ENCODE data around the gene UBE2J1. TPM values are rescaled to one million over a fixed set of nuclear protein-coding genes. Genes with fewer than 3 reads are reported as not detected.
"Not testable (repeated sequence)": the region's sequence is repeated elsewhere in the genome, so short reads cannot be mapped to it uniquely, and the experiment has no call there.

The UBE2J1 gene
- total RNA-seq, 6 experiments from 2014 or later, result 35.9 to 45.2 (median 41.9) TPM

DNA sequence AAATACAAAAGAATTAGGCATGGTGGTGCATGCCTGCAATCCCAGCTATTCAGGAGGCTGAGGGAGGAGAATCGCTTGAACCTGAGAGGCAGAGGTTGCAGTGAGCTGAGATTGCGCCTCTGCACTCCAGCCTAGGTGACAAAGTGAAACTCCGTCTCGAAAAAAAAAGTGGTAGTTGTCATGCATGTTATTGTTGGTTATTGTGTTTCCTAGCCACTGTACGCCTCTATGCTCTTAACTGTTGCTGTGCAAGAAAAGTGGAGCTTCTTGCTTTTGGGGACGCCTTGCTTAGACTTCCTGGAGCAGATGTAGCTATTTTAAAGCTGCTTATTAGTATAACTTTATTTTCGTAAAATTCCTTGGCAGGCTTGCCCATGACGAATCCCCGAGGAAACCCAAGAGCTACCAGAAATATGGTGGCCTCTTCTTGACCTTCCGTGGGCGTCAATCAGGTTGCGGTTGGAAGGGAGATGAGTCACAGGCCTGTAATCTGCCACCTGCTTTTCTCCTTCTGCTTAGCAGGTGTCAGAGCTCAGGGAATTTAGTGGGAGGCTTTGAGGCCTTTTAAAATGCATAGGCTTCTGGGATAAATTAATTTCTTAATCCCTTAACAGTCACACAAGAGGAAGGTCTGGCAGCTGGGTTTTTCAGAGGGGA lies 54.7 kb downstream of the UBE2J1 start:
- Mint-ChIP-seq H3K36me3 (ENCODE audit: low read depth) (0 out of 2 replicates have a peak, but pooled peaks cover 4% of the 10 kb centered on the region), H3K27ac (no peak overlapping the region), H3K4me1 (ENCODE audit: low read depth) (peaks cover 18% of the 10 kb centered on the region), H3K9me3 (no peaks in the 10 kb centered on the region; the same call in 1 of the 2 replicates), H3K27me3 (ENCODE audit: insufficient read depth) (peaks cover 23% of the 10 kb centered on the region), H3K4me3 (no peak overlapping the region)
- peak; percentile 89 for DNase-seq
- TF ChIP-seq, protein P1, sequence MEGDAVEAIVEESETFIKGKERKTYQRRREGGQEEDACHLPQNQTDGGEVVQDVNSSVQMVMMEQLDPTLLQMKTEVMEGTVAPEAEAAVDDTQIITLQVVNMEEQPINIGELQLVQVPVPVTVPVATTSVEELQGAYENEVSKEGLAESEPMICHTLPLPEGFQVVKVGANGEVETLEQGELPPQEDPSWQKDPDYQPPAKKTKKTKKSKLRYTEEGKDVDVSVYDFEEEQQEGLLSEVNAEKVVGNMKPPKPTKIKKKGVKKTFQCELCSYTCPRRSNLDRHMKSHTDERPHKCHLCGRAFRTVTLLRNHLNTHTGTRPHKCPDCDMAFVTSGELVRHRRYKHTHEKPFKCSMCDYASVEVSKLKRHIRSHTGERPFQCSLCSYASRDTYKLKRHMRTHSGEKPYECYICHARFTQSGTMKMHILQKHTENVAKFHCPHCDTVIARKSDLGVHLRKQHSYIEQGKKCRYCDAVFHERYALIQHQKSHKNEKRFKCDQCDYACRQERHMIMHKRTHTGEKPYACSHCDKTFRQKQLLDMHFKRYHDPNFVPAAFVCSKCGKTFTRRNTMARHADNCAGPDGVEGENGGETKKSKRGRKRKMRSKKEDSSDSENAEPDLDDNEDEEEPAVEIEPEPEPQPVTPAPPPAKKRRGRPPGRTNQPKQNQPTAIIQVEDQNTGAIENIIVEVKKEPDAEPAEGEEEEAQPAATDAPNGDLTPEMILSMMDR (IDR thresholded peaks at IDR 0.05), result no peak

DNA sequence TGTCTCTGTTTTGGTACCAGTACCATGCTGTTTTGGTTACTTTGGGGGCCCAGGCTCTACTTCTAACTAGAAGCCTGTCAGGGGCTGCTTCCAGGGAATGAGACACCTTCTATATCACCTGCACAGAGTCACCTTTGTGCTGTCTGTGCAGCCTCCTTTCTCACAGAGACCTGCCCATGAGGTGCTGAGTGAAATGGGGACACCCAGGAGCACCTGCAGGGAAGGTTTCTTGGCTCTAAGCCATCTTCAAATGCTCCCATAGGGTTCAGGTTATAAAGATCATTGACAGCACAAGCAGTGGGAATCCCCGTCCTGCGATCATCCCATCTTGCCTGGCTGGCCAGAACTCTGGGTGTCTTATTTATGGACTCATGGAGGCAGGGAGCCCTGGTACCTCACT lies 56.5 kb downstream of the UBE2J1 start:
- H3K27ac Mint-ChIP-seq, result no peak overlapping the region
- no peaks in the 10 kb centered on the region for H3K36me3 Mint-ChIP-seq (ENCODE audit: low read depth)
- peaks cover 14% of the 10 kb centered on the region for H3K27me3 Mint-ChIP-seq (ENCODE audit: insufficient read depth)
- H3K9me3 Mint-ChIP-seq, result no peaks in the 10 kb centered on the region
- H3K4me1 Mint-ChIP-seq (ENCODE audit: low read depth), result peaks cover 18% of the 10 kb centered on the region
- H3K4me3 Mint-ChIP-seq, result no peak overlapping the region
- TF ChIP-seq, protein P1 (IDR thresholded peaks at IDR 0.05), result no peak
- no peak for DNase-seq

DNA sequence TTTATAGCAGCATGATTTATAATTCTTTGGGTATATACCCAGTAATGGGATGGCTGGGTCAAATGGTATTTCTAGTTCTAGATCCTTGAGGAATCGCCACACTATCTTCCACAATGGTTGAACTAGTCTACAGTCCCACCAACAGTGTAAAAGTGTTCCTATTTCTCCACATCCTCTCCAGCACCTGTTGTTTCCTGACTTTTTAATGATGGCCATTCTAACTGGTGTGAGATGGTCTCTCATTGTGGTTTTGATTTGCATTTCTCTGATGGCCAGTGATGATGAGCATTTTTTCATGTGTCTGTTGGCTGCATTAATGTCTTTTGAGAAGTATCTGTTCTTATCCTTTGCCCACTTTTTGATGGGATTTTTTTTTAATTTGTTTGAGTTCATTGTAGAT lies 57.4 kb downstream of the UBE2J1 start:
- Mint-ChIP-seq H3K27me3 (ENCODE audit: insufficient read depth) (peaks cover 10% of the 10 kb centered on the region), H3K4me1 (ENCODE audit: low read depth) (peaks cover 18% of the 10 kb centered on the region)
- H3K9me3 Mint-ChIP-seq; H3K36me3 Mint-ChIP-seq (ENCODE audit: low read depth); H3K27ac Mint-ChIP-seq; DNase-seq; H3K4me3 Mint-ChIP-seq: not testable (repeated sequence)

DNA sequence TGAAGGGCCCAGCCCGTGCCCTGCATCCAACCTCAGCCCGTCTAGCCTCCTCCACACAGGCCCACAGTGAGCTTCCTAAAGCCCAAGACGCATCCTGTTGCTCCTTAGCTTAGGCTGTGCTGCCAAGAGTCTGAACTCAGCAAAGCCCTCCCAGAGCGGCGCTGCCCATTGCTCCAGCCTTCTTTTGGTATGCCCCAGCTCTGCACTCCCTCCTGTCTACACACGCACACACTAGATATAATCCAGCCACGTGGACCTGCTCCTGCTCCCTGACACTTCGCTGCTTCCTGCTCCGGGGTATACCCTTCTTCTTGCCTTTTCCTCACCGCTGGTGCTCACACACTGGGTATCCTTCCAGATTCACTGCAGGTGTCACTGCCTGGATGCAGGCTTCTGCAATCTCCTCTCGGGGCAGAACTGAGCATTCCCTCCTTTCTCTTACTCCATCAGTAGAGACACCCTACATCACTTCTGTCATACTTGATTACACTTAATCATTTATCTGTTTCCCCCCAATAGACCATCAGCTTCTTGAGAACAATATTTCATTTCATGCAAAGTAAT lies 61.2 kb downstream of the UBE2J1 start:
- TF ChIP-seq, protein P1 (IDR thresholded peaks at IDR 0.05), result no peak
- no peaks in the 10 kb centered on the region for H3K9me3 Mint-ChIP-seq
- no peak for DNase-seq
- H3K4me3 Mint-ChIP-seq, result no peak overlapping the region
- no peak overlapping the region for H3K27ac Mint-ChIP-seq
- no peaks in the 10 kb centered on the region for H3K4me1 Mint-ChIP-seq (ENCODE audit: low read depth)
- no peaks in the 10 kb centered on the region for H3K36me3 Mint-ChIP-seq (ENCODE audit: low read depth)
- H3K27me3 Mint-ChIP-seq (ENCODE audit: insufficient read depth), result peaks cover 18% of the 10 kb centered on the region

DNA sequence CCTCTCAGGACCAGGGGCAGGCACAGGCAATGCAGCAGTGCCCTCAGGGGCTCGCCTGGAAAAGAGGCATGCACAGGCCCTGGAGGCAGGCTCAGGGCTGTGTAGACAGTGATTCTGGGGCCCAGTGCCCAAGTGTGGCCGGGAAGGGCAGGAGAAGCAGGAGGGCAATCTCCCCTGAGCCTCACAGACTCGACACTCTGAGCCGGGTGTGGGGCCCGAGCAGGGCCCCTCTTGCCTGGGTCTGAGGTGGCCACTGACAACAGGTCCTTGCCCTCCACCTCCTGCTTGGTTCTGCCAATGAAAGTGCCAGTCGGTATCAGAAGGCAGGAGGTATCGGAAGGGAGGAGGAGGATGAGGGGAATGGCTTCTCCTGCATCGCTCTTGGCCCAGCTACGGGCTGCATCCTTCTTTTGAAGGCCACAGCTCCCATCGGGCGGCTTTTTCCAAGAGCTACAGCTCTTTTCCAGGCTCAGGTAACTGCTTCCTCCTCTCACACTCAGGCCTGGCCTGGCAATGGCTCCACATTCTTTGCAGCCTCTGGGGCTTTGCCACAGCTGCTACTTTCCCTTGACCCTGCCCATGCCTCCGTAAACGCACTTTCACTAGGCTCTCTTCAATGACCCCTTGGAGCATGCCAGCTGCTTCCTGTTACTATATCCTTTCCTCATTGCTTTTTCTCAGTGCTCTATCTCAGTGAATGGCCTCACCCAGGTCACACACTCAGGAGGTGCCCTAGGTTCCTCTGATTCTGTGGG lies 61.9 kb downstream of the UBE2J1 start:
- DNase-seq, result no peak
- peaks cover 16% of the 10 kb centered on the region for H3K27me3 Mint-ChIP-seq (ENCODE audit: insufficient read depth)
- TF ChIP-seq, protein P1 (IDR thresholded peaks at IDR 0.05), result no peak
- no peak overlapping the region for H3K27ac Mint-ChIP-seq
- no peaks in the 10 kb centered on the region for H3K4me1 Mint-ChIP-seq (ENCODE audit: low read depth)
- H3K9me3 Mint-ChIP-seq, result no peaks in the 10 kb centered on the region
- H3K36me3 Mint-ChIP-seq (ENCODE audit: low read depth), result no peaks in the 10 kb centered on the region
- no peak overlapping the region for H3K4me3 Mint-ChIP-seq

DNA sequence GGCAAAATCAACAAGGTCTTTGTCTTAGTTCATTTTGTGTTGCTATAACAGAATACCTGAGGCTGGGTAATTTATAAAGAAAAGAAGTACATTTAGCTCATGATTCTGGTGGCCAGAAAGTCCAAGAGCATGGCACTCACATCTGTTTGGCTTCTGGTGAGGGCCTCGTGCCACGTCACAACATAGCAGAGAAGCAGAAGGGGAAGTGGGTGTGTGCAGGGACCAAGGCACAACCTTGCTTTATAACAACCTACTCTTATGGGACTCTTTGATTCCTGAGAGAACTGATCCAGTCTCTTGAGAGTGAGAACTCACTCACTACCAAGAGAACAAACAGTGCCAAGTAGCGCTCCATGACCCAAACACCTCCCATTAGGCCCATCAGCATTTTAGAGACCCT lies 62.8 kb downstream of the UBE2J1 start:
- no peak overlapping the region for H3K4me3 Mint-ChIP-seq
- no peak for DNase-seq
- no peaks in the 10 kb centered on the region for H3K4me1 Mint-ChIP-seq (ENCODE audit: low read depth)
- no peak overlapping the region for H3K27ac Mint-ChIP-seq
- H3K27me3 Mint-ChIP-seq (ENCODE audit: insufficient read depth), result peaks cover 16% of the 10 kb centered on the region
- no peaks in the 10 kb centered on the region for H3K9me3 Mint-ChIP-seq
- H3K36me3 Mint-ChIP-seq (ENCODE audit: low read depth), result no peaks in the 10 kb centered on the region
- TF ChIP-seq, protein P1 (IDR thresholded peaks at IDR 0.05), result no peak

All from HFFc6 (cell line).